ENCODE measurements around the gene ENPP4.
"Not testable (repeated sequence)": the region's sequence is repeated elsewhere in the genome, so short reads cannot be mapped to it uniquely, and the experiment has no call there.

Gene ENPP4

DNA sequence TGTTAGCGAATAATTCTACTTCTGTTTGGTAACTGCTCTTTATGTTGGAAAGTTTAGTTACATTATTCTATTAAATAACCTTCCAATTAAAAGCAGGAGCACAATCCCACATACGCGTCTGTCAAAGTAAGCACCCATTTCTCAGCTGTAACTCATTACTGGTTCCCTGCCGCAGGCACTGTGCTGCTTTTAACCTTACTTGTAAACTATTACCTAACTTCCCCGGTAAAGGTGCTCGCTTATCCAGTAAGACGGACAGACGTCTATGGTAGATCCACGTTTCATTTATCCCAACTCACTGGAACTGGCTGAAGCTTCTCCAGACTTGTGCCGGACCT, 529 bp upstream of the ENPP4 start:
- FAIRE-seq (no peak), DNase-seq (ENCODE audit: insufficient read length, low spot score) (no peak)

DNA sequence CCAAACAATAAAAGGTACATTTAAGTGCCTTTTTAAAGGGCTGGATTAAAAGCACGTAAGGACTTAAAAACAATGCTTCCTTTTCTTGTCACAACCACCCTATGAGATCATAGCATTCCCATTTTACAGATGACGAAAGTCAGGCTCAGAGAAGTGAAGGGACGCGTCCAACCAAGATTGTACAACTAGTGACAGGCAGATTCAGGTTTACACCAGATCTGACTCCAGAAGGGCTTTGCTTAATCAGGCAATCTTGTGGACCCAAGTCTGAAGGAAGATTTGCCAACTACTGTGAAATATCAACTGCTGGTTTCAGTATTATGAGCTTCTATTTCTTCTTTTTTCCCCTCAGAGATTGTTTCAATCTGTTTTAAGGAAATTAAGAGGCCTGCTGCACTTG, 877 bp downstream of the ENPP4 start:
- FAIRE-seq (no peak), DNase-seq (ENCODE audit: insufficient read length, low spot score) (no peak)

DNA sequence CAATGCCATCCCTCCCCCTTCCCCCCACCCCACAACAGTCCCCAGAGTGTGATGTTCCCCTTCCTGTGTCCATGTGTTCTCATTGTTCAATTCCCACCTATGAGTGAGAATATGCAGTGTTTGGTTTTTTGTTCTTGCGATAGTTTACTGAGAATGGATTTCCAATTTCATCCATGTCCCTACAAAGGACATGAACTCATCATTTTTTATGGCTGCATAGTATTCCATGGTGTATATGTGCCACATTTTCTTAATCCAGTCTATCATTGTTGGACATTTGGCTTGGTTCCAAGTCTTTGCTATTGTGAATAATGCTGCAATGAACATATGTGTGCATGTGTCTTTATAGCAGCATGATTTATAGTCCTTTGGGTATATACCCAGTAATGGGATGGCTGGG, 1.5 kb downstream of the ENPP4 start:
- DNase-seq (ENCODE audit: insufficient read length, low spot score); FAIRE-seq: not testable (repeated sequence)

DNA sequence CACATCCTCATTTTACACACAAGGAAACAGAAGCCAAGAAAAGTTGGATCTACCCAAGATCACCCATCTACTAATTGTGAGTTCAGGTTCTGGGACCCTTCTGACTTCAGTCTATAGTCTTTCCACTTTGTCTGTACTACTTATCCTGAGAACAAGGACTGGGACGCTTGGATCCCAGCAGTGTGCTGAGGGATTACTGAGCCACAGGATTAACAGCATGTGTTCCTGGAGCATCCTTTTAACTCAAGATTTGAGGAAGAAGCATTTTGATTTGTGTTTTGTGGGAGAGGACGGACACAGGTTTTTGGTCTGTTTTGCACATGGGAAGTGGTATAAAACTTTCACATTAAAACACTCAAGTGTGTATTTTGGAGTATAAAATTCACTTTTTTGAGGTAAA, 4.4 kb downstream of the ENPP4 start:
- FAIRE-seq (no peak), DNase-seq (ENCODE audit: insufficient read length, low spot score) (no peak)

- DNase-seq (ENCODE audit: insufficient read length, low spot score) = no peak
- no peak for FAIRE-seq
These were observed 5.4 kb downstream of the ENPP4 start for GRCh38 chr6:46135176-46135575.

- FAIRE-seq = no peak
These were observed 7.0 kb downstream of the ENPP4 start for GRCh38 chr6:46136831-46137230.

DNA sequence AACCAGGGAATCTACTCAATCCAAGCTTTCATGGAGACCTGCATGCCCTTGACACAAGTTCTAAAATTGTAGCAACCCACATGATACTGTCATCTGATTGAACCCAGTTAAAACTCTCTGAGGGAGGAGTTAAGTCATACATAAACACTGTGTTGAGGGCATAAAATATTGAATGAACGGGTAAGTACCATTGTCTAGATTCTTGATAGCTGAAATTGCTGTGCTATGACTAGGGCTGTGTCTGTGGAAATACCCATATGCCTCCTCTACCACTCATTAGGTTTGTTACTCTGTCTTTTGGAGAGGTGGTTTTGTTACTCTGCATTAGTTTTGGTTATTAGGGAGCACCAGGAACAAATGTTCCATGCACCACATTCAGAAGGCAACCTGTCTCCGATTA, 7.6 kb downstream of the ENPP4 start:
- no peak for FAIRE-seq
- no peak for DNase-seq (ENCODE audit: insufficient read length, low spot score)

More at GRCh38 chr6:46136831-46137230, 7.0 kb downstream of the ENPP4 start:
- DNase-seq (ENCODE audit: insufficient read length, low spot score) = no peak

GRCh38 chr6:46138281-46138680, 8.5 kb downstream of the ENPP4 start:
- no peak for FAIRE-seq

DNA sequence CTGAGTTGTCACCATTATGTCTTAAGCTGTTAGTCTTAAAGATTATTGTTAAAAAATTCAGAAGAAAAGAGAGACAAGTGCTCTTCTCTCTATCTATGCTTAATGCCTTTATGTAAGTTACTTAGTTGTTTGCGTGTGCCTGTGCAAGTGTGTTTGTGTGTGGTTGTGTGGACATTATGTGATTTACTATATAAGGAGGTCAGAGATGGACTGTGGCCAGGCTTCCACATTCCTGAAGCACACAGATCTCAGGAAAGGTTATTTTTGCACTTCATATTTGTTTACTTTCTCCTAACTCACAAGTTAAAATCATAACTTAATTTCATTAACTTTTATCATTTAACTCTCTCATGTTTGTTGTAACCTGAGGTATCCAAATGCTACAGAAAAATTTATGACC, 14.5 kb downstream of the ENPP4 start:
- DNase-seq (ENCODE audit: insufficient read length, low spot score) = no peak
- FAIRE-seq = no peak

More at GRCh38 chr6:46138281-46138680, 8.5 kb downstream of the ENPP4 start:
- DNase-seq (ENCODE audit: insufficient read length, low spot score) = no peak

DNA sequence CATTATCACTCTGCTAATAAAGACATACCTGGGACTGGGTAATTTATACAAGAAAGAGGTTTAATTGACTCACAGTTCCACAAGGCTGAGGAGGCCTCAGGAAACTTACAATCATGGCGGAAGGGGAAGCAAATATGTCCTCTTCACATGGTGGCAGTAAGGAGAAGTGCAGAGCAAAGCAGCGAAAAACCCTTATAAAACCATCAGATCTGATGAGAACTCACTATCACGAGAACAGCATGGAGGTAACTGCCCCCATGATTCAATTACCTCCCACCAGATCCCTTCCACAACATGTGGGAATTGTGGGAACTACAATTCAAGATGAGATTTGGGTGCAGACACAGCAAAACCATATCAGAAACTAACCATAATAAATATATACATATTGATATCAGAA, 19.3 kb downstream of the ENPP4 start:
- DNase-seq (ENCODE audit: insufficient read length, low spot score); FAIRE-seq: not testable (repeated sequence)

DNA sequence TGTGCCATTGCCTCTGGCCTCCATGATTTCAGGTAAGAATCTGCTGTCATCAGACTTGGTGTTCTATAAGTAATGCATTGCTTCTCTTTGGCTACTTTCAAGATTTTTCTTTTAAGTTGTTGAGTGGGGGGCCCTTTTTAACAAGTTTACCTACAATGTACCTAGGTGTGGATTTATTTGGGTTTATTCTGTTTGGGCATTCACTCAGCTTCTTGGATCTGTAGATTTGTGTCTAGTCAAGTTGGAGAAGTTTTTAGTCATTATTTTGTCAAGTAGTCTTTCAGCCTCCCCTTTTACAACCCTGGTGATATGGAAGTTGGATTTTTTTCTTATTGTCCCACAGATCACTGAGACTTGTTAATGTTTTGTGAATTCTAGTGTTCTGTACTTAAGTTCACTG, 26.9 kb downstream of the ENPP4 start:
- FAIRE-seq (no peak), DNase-seq (ENCODE audit: insufficient read length, low spot score) (no peak)

DNA sequence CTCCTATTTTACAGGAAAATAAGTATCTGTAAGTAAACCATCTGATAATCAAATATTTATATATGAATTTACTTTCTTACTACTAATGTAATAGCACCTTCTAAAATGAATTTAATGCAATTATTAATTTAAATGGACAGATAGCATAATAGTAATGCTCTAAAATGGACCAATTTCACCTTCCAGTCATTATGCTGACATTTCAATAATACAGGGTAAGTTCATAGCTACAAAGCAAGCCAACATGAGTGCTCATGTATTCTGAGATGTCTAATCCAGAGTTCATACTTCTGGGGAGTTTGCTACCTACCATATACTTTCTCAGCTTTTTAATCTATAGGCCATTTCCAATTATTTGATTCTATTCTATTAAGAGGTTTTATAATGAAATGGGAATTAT, 29.4 kb downstream of the ENPP4 start:
- DNase-seq (ENCODE audit: insufficient read length, low spot score) (no peak), FAIRE-seq (no peak)

- no peak for FAIRE-seq
- no peak for DNase-seq (ENCODE audit: insufficient read length, low spot score)
These were observed 30.3 kb downstream of the ENPP4 start for GRCh38 chr6:46160102-46160501.

- DNase-seq (ENCODE audit: insufficient read length, low spot score) (peak; percentile 62), FAIRE-seq (no peak)
These were observed 40.8 kb downstream of the ENPP4 start, which contains the start of gene ENPP5 for GRCh38 chr6:46170357-46171289. TSS of gene ENPP5 (minus strand) at chr6:46170980. CDS start at chr6:46168262, 2,718 bp downstream.

DNA sequence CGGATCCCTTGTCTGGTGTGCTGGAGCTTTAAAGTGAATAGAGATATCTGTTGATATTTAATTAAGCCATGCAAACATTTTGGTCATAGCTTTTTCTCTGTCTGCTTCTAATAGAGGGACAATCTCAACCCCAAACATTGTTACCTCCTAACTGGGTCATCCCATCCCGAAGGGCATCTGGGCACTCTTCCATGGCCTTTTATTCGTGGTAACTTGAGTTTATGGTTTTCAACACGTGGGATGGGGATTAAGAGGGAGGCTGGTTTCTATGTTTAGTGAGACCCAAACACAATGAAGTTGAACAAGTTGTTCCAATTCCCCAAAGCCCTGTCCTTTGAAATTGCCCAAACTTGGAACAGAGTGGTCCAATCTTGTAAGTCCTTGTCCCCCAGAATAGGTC, 42.4 kb downstream of the ENPP4 start:
- FAIRE-seq (no peak), DNase-seq (ENCODE audit: insufficient read length, low spot score) (no peak)

GRCh38 chr6:46174904-46175303, 45.1 kb downstream of the ENPP4 start:
- DNase-seq (ENCODE audit: insufficient read length, low spot score) = no peak
- FAIRE-seq = no peak

DNA sequence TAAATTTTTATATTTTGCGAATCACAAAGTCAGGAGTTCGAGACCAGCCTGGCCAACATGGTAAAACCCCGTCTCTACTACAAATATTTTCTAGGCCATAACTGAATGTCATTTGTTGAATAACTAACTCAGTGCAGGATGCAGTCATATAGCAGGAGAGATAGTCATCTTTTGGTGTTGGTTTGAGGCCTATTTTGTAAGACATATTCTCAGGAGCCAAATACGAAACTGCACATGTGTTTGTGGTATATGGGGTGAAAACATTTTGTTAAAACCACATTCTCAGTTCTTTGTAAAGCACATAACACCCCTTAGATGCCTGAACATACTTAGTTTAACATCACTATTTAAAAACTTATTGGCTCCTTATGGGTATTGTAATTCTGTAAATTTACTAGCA, 45.7 kb downstream of the ENPP4 start:
- FAIRE-seq = no peak
- no peak for DNase-seq (ENCODE audit: insufficient read length, low spot score)

DNA sequence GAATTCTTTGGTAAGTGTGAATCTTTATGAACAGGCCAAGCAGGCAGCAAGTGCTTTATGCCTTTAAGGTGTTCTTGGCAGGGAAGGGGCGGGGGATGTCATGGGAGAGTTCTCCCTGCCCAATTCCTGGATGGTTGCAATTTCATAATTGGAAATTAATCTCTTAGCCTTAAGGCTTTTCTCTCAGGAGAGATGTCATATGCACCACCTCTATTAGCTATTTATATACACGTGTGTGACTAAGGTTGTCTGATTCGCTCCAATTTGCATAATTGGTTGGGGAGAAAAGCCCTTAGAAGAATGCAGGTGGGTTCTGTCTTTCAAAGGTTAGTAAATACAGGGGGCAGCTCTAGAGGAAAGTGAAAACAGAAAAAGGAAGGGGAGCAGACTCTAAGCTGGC, 46.2 kb downstream of the ENPP4 start:
- DNase-seq (ENCODE audit: insufficient read length, low spot score) (no peak), FAIRE-seq (no peak)

- DNase-seq (ENCODE audit: insufficient read length, low spot score) (peak; percentile 31), FAIRE-seq (peak; percentile 49)
These were observed 54.3 kb downstream of the ENPP4 start for GRCh38 chr6:46184114-46184513.

DNA sequence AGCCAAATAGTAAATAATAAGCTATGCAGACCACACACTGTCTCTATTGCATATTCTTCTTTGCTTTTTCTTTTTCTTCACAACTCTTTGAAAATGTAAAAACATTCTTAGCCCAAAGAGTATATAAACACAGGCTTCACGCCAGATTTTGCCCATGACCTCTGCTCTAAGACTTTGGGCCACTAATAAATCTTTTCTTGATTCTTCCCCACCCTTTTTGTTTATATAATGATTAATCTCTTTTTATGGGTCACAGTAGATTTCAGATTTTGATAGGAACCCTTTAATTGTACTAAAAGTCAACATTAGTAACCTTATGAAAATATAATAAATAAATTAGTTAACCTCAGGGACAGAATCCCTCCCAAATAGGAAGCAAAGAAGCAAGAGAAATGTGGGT, 56.8 kb downstream of the ENPP4 start:
- DNase-seq (ENCODE audit: insufficient read length, low spot score) = no peak
- no peak for FAIRE-seq

DNA sequence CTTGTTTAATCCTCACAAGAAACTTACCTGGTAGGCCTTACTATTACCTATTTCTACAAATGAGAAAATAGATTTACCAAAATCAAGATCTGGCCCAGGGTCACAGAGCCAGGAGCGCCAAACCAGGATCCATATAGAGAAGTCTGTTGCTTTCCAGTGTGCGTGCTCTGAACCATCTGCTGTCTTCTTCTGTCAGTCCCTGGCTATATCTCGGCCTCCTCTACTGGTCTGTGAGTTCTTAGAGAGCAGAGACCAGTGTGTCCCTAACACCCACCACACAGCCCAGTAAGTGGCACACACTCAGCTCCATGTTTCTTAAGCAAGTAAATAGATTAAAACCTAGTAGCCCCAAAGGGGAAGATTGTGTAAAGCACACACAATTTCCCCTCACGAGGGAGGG, 59.9 kb downstream of the ENPP4 start:
- no peak for DNase-seq (ENCODE audit: insufficient read length, low spot score)
- no peak for FAIRE-seq

GRCh38 chr6:46190889-46191288, 61.1 kb downstream of the ENPP4 start:
- FAIRE-seq (no peak), DNase-seq (ENCODE audit: insufficient read length, low spot score) (no peak)

DNA sequence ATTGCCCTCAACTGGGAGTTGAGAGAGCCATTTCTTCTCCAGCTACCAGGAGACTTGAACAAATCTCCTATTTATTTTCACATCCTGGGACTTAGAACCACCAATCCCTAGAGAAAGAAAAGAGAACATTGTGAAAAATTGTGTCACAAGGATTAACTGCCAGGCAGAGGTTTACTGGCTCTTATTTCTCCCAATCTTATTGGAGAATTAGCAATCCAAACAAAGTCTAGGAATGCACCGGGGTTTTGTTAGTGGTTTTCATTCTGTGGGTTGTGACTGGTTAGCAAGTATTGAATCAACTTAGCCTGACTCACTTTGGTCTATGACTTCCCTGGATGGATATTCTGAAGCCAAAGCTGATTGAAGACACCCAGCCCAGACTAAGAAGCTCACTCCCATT, 62.2 kb downstream of the ENPP4 start:
- DNase-seq (ENCODE audit: insufficient read length, low spot score) = peak; percentile 6
- FAIRE-seq = no peak
